PC-3 (cell line): ENCODE results near the gene CLDN22. TPM values are rescaled to one million over a fixed set of nuclear protein-coding genes. Genes with fewer than 3 reads are reported as not detected.
A peak's percentile ranks its signal among the peaks of the same experiment; 100 is the strongest.

ENCODE experiments used
- ATAC-seq: fragments of 200-7000 bp; cut with Tn5 transposase; 2 replicates; pipeline ENCODE4 v1.9.1; 2020; ENCODE audit warnings: mild to moderate bottlenecking, moderate library complexity
- BruUV-seq: library from RNA; stranded (reverse); fragments of 400-500 nt; replicated peaks from 2 replicates; lab custom pipeline; 2021; lab: Mats Ljungman, UMichigan
- CTCF ChIA-PET: fragments of 300-600 bp; sonication (Branson Sonifier 250); formaldehyde crosslinking; loops from one replicate; lab custom pipeline; 2022; ENCODE audit warnings: antibody characterized with exemption; lab: Charles Lee
- POLR2A ChIA-PET: fragments of 300-600 bp; sonication (Branson Sonifier 250); formaldehyde crosslinking; loops from one replicate; lab custom pipeline; 2022; ENCODE audit warnings: antibody characterized with exemption; ENCODE audit not compliant: unreplicated experiment; lab: Charles Lee
- DNase-seq: peaks from one replicate; pipeline ENCODE4 v3.0.0-alpha.2; 2015
- H2AFZ ChIP-seq: fragments of 300-600 bp; sonication (generic); 2 replicates; pipeline ENCODE4 v1.6.0; 2016; ENCODE audit warnings: antibody characterized with exemption, low read length
- H3F3A ChIP-seq: fragments of 300-600 bp; sonication (generic); one replicate; pipeline ENCODE4 v1.6.0; 2017; ENCODE audit warnings: antibody characterized with exemption, low read length, control low read depth, mild to moderate bottlenecking; ENCODE audit not compliant: unreplicated experiment
- H3K27ac ChIP-seq: fragments of 300-600 bp; sonication (generic); 2 replicates; pipeline ENCODE4 v1.5.1; 2016; ENCODE audit warnings: mild to moderate bottlenecking, low read length
- H3K27me3 ChIP-seq: fragments of 300-600 bp; sonication (generic); 2 replicates; pipeline ENCODE4 v1.6.1; 2016; ENCODE audit warnings: low read length, mixed read lengths
- H3K36me3 ChIP-seq: fragments of 300-600 bp; sonication (generic); 2 replicates; pipeline ENCODE4 v1.6.1; 2016; ENCODE audit warnings: low read depth, mixed run types, low read length, mixed read lengths
- H3K4me1 ChIP-seq: fragments of 300-600 bp; sonication (generic); 2 replicates; pipeline ENCODE4 v1.5.1; 2016; ENCODE audit warnings: low read length; ENCODE audit not compliant: insufficient read depth
- H3K4me2 ChIP-seq: fragments of 300-600 bp; sonication (generic); 2 replicates; pipeline ENCODE4 v1.6.0; 2016; ENCODE audit warnings: low read length
- H3K4me3 ChIP-seq: fragments of 300-600 bp; sonication (generic); 2 replicates; pipeline ENCODE4 v1.5.1; 2016; ENCODE audit warnings: mild to moderate bottlenecking, low read length, mixed read lengths
- H3K79me2 ChIP-seq: fragments of 300-600 bp; sonication (generic); 2 replicates; pipeline ENCODE4 v1.6.1; 2017; ENCODE audit warnings: low read length, mixed read lengths
- H3K9ac ChIP-seq: fragments of 300-600 bp; sonication (generic); 2 replicates; pipeline ENCODE4 v1.6.0; 2016; ENCODE audit warnings: mild to moderate bottlenecking, low read length
- H3K9me2 ChIP-seq: fragments of 300-600 bp; sonication (generic); replicated peaks from 2 replicates; pipeline ENCODE4 v1.6.1; 2016; ENCODE audit warnings: mixed run types, low read length, mixed read lengths
- H3K9me3 ChIP-seq: fragments of 300-600 bp; sonication (generic); 2 replicates; pipeline ENCODE4 v1.6.1; 2016; ENCODE audit warnings: low read length, mixed read lengths
- H4K20me1 ChIP-seq: fragments of 300-600 bp; sonication (generic); 2 replicates; pipeline ENCODE4 v1.6.1; 2016; ENCODE audit warnings: low read length, mixed read lengths
- EZH2 ChIP-seq: fragments of 300-600 bp; sonication (generic); IDR thresholded peaks from one replicate; pipeline ENCODE4 v1.6.1; 2017; ENCODE audit warnings: antibody characterized with exemption, mild to moderate bottlenecking, low read length; ENCODE audit not compliant: unreplicated experiment
- EZH2phosphoT487 ChIP-seq: fragments of 300-600 bp; sonication (generic); IDR thresholded peaks from 2 replicates; pipeline ENCODE4 v1.6.1; 2018; ENCODE audit warnings: mild to moderate bottlenecking, antibody characterized with exemption, low read length, borderline replicate concordance
- intact Hi-C: fragments of 100-400 bp; cut with micrococcal nuclease; formaldehyde crosslinking; loops from 2 replicates; pipeline ENCODE4 v1.9.0; 2023
- total RNA-seq: library from RNA; depleted of rRNA; stranded (reverse); fragments of >200 nt; gene quantifications from 2 replicates; pipeline ENCODE4 v1.2.3, GENCODE V29; 2014
- TF ChIP-seq, protein P1 (sequence below): fragments of 300-600 bp; sonication (generic); conservative IDR thresholded peaks from 2 replicates; pipeline ENCODE4 v1.5.1; 2017; ENCODE audit warnings: antibody characterized with exemption, low read depth, mild to moderate bottlenecking, low read length

Gene CLDN22
- total RNA-seq, 1 experiment from 2014 or later, result not detected

GRCh38 chr4:183350317-183351071, 30.4 kb upstream of the CLDN22 start:
- no peaks in the 10 kb centered on the region for H3K79me2 ChIP-seq
- BruUV-seq, result no TSS peak
- CTCF ChIA-PET, result interaction anchor here (0.5 kb wide), 1 partner anchor 248 kb away, joined by 4 read pairs; no protein-coding TSS in a partner anchor

DNA sequence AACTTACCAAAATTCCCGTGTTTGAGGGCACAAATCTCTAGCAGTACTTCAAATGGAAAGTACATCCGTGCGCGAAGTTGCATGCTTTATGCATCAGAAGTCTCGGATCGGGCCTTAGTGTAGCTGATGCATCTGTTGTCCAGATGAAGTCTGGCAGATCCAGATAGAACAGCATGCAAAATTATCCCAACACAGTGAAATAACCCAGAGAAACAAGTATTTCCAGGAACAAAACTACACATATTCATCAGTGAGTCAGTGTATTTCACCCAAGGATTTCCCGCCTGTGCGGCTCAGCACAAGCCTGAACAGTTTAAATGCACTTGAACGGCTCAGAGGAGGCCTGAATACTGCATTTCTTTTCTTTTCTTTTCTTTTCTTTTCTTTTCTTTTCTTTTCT, 29.6 kb upstream of the CLDN22 start:
- H3K36me3 ChIP-seq, result no peaks in the 10 kb centered on the region
- no peaks in the 10 kb centered on the region for H3F3A ChIP-seq
- no peaks in the 10 kb centered on the region for H4K20me1 ChIP-seq
- no peaks in the 10 kb centered on the region for H3K9me3 ChIP-seq
- no peaks in the 10 kb centered on the region for H3K9me2 ChIP-seq
- CTCF ChIA-PET, result no interaction called here
- H3K79me2 ChIP-seq, result no peaks in the 10 kb centered on the region
- intact Hi-C loops, result no loop called here
- H3K4me3 ChIP-seq, result no peak overlapping the region
- H3K4me2 ChIP-seq, result no peak overlapping the region
- TF ChIP-seq EZH2 (no peak), EZH2phosphoT487 (no peak)
- POLR2A ChIA-PET, result no interaction called here
- peaks cover 14% of the 10 kb centered on the region for H3K4me1 ChIP-seq
- H3K27ac ChIP-seq, result peak overlapping the region; percentile 29
- no TSS peak for BruUV-seq
- H3K27me3 ChIP-seq, result no peaks in the 10 kb centered on the region
- DNase-seq, result peak; percentile 58
- no peak overlapping the region for H3K9ac ChIP-seq
- H2AFZ ChIP-seq, result no peak overlapping the region
- 0 out of 2 replicates have a peak, but pooled peaks have one; percentile 37 for ATAC-seq

More at GRCh38 chr4:183350317-183351071, 30.4 kb upstream of the CLDN22 start:
- no peak overlapping the region for H3K27ac ChIP-seq
- no peak overlapping the region for H3K4me2 ChIP-seq
- TF ChIP-seq EZH2 (no peak), EZH2phosphoT487 (no peak)
- TF ChIP-seq, protein P1, sequence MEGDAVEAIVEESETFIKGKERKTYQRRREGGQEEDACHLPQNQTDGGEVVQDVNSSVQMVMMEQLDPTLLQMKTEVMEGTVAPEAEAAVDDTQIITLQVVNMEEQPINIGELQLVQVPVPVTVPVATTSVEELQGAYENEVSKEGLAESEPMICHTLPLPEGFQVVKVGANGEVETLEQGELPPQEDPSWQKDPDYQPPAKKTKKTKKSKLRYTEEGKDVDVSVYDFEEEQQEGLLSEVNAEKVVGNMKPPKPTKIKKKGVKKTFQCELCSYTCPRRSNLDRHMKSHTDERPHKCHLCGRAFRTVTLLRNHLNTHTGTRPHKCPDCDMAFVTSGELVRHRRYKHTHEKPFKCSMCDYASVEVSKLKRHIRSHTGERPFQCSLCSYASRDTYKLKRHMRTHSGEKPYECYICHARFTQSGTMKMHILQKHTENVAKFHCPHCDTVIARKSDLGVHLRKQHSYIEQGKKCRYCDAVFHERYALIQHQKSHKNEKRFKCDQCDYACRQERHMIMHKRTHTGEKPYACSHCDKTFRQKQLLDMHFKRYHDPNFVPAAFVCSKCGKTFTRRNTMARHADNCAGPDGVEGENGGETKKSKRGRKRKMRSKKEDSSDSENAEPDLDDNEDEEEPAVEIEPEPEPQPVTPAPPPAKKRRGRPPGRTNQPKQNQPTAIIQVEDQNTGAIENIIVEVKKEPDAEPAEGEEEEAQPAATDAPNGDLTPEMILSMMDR, result no peak
- POLR2A ChIA-PET, result no interaction called here
- ATAC-seq (no peak), DNase-seq (no peak)
- no peaks in the 10 kb centered on the region for H3K9me2 ChIP-seq
- no peaks in the 10 kb centered on the region for H3K9me3 ChIP-seq
- H3K27me3 ChIP-seq, result no peaks in the 10 kb centered on the region
- no peaks in the 10 kb centered on the region for H3F3A ChIP-seq
- intact Hi-C loops, result no loop called here
- H3K9ac ChIP-seq, result no peak overlapping the region
- H3K4me3 ChIP-seq, result no peak overlapping the region
- H2AFZ ChIP-seq, result no peak overlapping the region
- no peaks in the 10 kb centered on the region for H3K36me3 ChIP-seq
- peaks cover 20% of the 10 kb centered on the region for H3K4me1 ChIP-seq
- no peaks in the 10 kb centered on the region for H4K20me1 ChIP-seq

- Histone ChIP-seq H3K36me3 (no peaks in the 10 kb centered on the region), H3K4me2 (no peak overlapping the region), H3K27me3 (no peaks in the 10 kb centered on the region), H3K79me2 (no peaks in the 10 kb centered on the region), H3K4me1 (peaks cover 14% of the 10 kb centered on the region), H3K4me3 (no peak overlapping the region), H4K20me1 (no peaks in the 10 kb centered on the region), H3K9me3 (no peaks in the 10 kb centered on the region), H3K27ac (peak overlapping the region; percentile 29), H2AFZ (peak overlapping the region; percentile 45; the same call in 1 of the 2 replicates), H3F3A (no peaks in the 10 kb centered on the region), H3K9ac (no peak overlapping the region; the same call in 1 of the 2 replicates), H3K9me2 (no peaks in the 10 kb centered on the region)
- peak; percentile 60 for DNase-seq
- POLR2A ChIA-PET, result no interaction called here
- intact Hi-C loops, result no loop called here
- TF ChIP-seq EZH2phosphoT487 (no peak), EZH2 (no peak)
- TF ChIP-seq, protein P1, result no peak
- BruUV-seq, result no TSS peak
- CTCF ChIA-PET, result no interaction called here
- peak; percentile 61 for ATAC-seq
Measured at GRCh38 chr4:183348706-183349659, 28.9 kb upstream of the CLDN22 start.
